GM10266 (cell line): ENCODE measurements around the gene ZNF575.

Source experiments
- DNase-seq: peaks from one replicate; pipeline ENCODE4 v3.0.0; 2012; ENCODE audit errors: extremely low spot score
- CTCF ChIP-seq: IDR thresholded peaks from 2 replicates; pipeline ENCODE4 v1.5.1; 2012; ENCODE audit warnings: mild to moderate bottlenecking, low read depth; ENCODE audit not compliant: control insufficient read depth, insufficient read depth; ENCODE audit errors: missing control alignments

Gene ZNF575

DNA sequence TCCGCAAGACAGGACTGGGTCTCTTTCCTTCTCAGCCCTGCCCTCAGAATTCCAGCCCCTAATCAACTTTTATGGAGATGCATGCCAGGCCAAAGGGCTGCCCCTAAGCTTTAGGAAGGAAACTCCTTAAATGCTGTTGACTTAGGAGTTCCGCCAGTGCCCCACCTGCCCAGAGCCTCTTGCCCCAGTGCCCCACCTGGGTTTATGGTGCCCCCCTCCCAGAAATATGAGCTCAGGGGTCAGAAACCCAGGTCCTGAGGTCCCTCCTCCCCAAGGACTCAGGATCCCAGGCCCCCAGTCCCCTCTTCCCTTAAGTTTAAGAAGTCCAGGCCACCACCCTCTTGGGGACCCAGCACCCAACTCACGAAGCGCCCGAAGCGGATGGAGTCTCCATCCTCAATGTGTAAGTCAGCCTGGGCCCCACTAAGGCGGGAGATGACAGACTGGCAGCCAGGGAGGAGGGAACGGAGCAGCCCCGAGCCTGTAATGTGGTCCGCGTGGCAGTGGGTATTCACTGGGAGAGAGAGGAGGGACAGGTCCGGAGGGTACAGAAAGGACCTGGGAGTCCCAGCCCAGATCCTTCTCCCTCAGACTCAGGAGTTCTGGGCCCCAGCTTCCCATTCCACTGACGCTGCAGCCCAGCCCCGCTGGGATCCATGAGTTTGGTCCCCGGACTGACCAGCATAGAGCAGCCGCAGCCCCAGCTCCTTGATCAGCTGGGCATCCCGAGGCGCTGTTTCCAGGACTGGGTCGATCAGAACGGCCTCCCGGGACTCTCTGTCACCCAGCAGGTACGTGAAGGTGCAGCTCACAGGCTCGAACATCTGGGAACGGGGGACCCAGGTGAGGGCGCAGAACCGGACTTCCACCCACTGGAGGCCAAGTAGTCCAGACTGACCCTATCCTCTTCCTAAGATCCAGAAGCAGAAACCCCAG is 6.9 kb upstream of the ZNF575 start:
- no peak for TF ChIP-seq CTCF
- no peak for DNase-seq

GRCh38 chr19:43526884-43527859 is 5.8 kb upstream of the ZNF575 start, which contains the start of gene ETHE1:
TSS of gene ETHE1 (minus strand) at chr19:43527201. CDS start at chr19:43527177, 24 bp downstream.
- DNase-seq: peak; percentile 86
- no peak for TF ChIP-seq CTCF

- no peak for DNase-seq
- TF ChIP-seq CTCF: no peak
These were observed 4.9 kb upstream of the ZNF575 start for GRCh38 chr19:43527860-43528622.

GRCh38 chr19:43532571-43532961 is 422 bp upstream of the ZNF575 start:
- peak; percentile 69 for DNase-seq
- no peak for TF ChIP-seq CTCF

DNA sequence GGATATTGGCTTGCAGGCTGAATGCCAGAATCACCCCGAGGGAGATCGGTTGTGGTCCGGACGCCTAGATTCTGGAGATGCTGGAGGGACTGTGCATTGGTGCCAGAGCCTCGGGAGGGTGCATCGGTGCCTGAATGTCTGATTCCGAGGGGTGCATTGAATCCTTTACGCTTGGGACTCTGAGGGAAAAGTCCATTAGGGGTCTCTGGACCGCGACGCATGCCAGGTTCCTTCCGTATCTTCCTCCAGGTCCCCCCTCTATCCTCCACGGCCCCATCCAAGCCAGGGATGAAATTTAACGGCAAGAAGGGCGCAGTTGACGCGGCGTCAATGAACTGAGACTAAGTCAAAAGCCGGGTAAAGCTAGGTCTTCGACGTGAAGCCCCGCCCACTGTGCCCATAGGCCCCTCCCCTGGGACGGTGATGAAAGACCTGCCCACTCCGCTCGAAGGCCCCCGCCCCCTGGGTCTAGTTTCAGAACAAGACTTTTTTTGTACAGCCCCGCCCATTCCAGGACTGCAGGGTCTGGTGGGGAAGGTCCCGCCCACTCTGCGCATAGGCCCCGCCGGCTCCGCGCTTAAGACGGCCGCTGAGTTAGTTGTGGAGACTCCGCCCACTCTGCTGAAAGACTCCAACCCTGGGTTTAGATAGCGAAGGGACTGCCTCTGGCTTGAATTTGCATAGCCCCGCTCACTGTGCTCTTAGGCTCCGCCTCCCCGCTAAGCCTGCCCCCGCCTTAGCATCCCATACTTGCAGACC is 737 bp downstream of the ZNF575 start:
- peak; percentile 99 for DNase-seq

More for the DNA sequence above, 737 bp downstream of the ZNF575 start:
- TF ChIP-seq CTCF: no peak
